K562 (cell line): ENCODE results near the gene ANKRD13D. TPM values are rescaled to one million over a fixed set of nuclear protein-coding genes. Genes with fewer than 3 reads are reported as not detected.
A peak's percentile ranks its signal among the peaks of the same experiment; 100 is the strongest.

ENCODE experiments used
- ATAC-seq: fragments of 200-7000 bp; cut with Tn5 transposase; 3 replicates; pipeline ENCODE4 v1.9.1; 2020; ENCODE audit warnings: moderate library complexity
- BruUV-seq: library from RNA; stranded (reverse); fragments of 400-500 nt; replicated peaks from 2 replicates; lab custom pipeline; 2021; lab: Mats Ljungman, UMichigan
- CTCF ChIA-PET: fragments of 300-600 bp; formaldehyde crosslinking; extraction: SDS; loops from one replicate; lab custom pipeline; 2021; ENCODE audit warnings: low intra/inter-chr PET ratio; lab: Yijun Ruan, JAX
- POLR2A ChIA-PET: fragments of 300-600, 350-650 bp; sonication (Branson Sonifier 250); formaldehyde crosslinking; extraction: SDS; loops from one replicate; lab custom pipeline; 2021; ENCODE audit warnings: antibody characterized with exemption, inconsistent platforms; lab: Yijun Ruan, JAX
- DNase-seq, 4 experiments: peaks; one replicate each; pipeline versions ENCODE4 v3.0.0 to v3.0.0-alpha.2; 2011 to 2018; ENCODE audit warnings: low spot score in 3 of 4, mixed read lengths in 3 of 4; ENCODE audit errors: extremely low read depth in 1 of 4
- FAIRE-seq: peaks from 2 replicates; lab custom pipeline; 2011; peaks lifted over from hg19 to GRCh38; lab: Jason Lieb, UNC
- H2AFZ ChIP-seq: 2 replicates; pipeline ENCODE4 v1.6.0; 2011; ENCODE audit warnings: low read depth, low read length, control low read depth, inconsistent platforms
- H3K27ac ChIP-seq: fragments of 200-600 bp; 3 replicates; pipeline ENCODE4 v1.8.0; 2011; ENCODE audit warnings: low read depth, mild to moderate bottlenecking, control low read depth, inconsistent platforms, low read length, moderate library complexity, mixed read lengths; ENCODE audit errors: extremely low read depth
- H3K27me3 ChIP-seq, 2 experiments: fragments of 300-600 bp in 1 of 2; 2 replicates in 1 of 2; 3 replicates in 1 of 2; pipeline versions ENCODE4 v1.6.0 to v1.8.0; 2011; ENCODE audit warnings: inconsistent platforms in 2 of 2, low read length in 2 of 2, mild to moderate bottlenecking in 1 of 2, mixed read lengths in 1 of 2, moderate library complexity in 1 of 2; ENCODE audit not compliant: control insufficient read depth in 2 of 2, insufficient read depth in 2 of 2
- H3K36me3 ChIP-seq: fragments of 300-600 bp; 3 replicates; pipeline ENCODE4 v1.8.0; 2011; ENCODE audit warnings: mild to moderate bottlenecking, low read length, inconsistent platforms; ENCODE audit not compliant: control insufficient read depth, insufficient read depth
- H3K4me1 ChIP-seq, 2 experiments: fragments of 200-600 bp in 1 of 2; replicated peaks in 1 of 2; 2 replicates in 1 of 2; 3 replicates in 1 of 2; pipeline versions ENCODE4 v1.5.1 to v1.8.0; 2011; ENCODE audit warnings: inconsistent platforms in 2 of 2, low read length in 2 of 2, mild to moderate bottlenecking in 1 of 2, mixed read lengths in 1 of 2, moderate library complexity in 1 of 2; ENCODE audit not compliant: control insufficient read depth in 2 of 2, insufficient read depth in 2 of 2
- H3K4me2 ChIP-seq: 2 replicates; pipeline ENCODE4 v1.6.1; 2011; ENCODE audit warnings: low read length, control low read depth, inconsistent platforms, mixed read lengths; ENCODE audit not compliant: insufficient read depth
- H3K4me3 ChIP-seq: fragments of 200-600 bp; sonication (generic), shearing (Covaris generic); 2 replicates; pipeline ENCODE4 v1.5.1; 2016; ENCODE audit warnings: control low read depth, inconsistent platforms
- H3K79me2 ChIP-seq: fragments of 200-600 bp; 3 replicates; pipeline ENCODE4 v1.8.0; 2011; ENCODE audit warnings: low read length, inconsistent platforms; ENCODE audit not compliant: control insufficient read depth, insufficient read depth
- H3K9ac ChIP-seq, 2 experiments: 2 replicates each; pipeline versions ENCODE4 v1.6.0 to v1.6.1; 2011; ENCODE audit warnings: low read depth in 2 of 2, low read length in 2 of 2, control low read depth in 1 of 2, inconsistent platforms in 1 of 2, mild to moderate bottlenecking in 1 of 2, mixed read lengths in 1 of 2; ENCODE audit not compliant: insufficient read depth in 1 of 2
- H3K9me1 ChIP-seq: one replicate; pipeline ENCODE4 v1.6.0; 2011; ENCODE audit warnings: inconsistent platforms, mild to moderate bottlenecking, low read length, moderate library complexity; ENCODE audit not compliant: control insufficient read depth, insufficient read depth
- H3K9me3 ChIP-seq: replicated peaks from 2 replicates; pipeline ENCODE4 v1.5.1; 2011; ENCODE audit warnings: low read depth, low read length, inconsistent platforms; ENCODE audit not compliant: control insufficient read depth, insufficient read depth
- H4K20me1 ChIP-seq: replicated peaks from 2 replicates; pipeline ENCODE4 v1.6.1; 2011; ENCODE audit warnings: low read length, inconsistent platforms, mixed read lengths; ENCODE audit not compliant: control insufficient read depth, insufficient read depth
- CBX1 ChIP-seq: sonication (generic); IDR thresholded peaks from 2 replicates; pipeline ENCODE4 v1.6.1; 2016; ENCODE audit warnings: antibody characterized with exemption, low read depth, mild to moderate bottlenecking
- CREBBP ChIP-seq: IDR thresholded peaks from one replicate; pipeline ENCODE4 v1.6.1; 2012; ENCODE audit warnings: low read depth, mild to moderate bottlenecking, control low read depth, inconsistent platforms, low read length
- CUX1 ChIP-seq: fragments of 200-800 bp; sonication (Bioruptor generic); IDR thresholded peaks from 2 replicates; pipeline ENCODE4 v1.6.1; 2016; ENCODE audit warnings: missing genetic modification characterization, missing compliant biosample characterization
- DNMT1 ChIP-seq: fragments of 450-650 bp; IDR thresholded peaks from 2 replicates; pipeline ENCODE4 v1.6.1; 2016; ENCODE audit warnings: antibody characterized with exemption, mild to moderate bottlenecking
- ETV6 ChIP-seq, 3 experiments: fragments of 150-350 bp in 1 of 3; sonication (generic) in 1 of 3; formaldehyde crosslinking in 1 of 3; IDR thresholded peaks; 2 replicates each; pipeline versions ENCODE4 v1.6.1 to v1.8.0; 2014 to 2022; ENCODE audit warnings: borderline replicate concordance in 2 of 3, low read depth in 2 of 3, antibody characterized with exemption in 1 of 3, low read length in 1 of 3, mild to moderate bottlenecking in 1 of 3, missing genetic modification reagents in 1 of 3
- FOXJ3 ChIP-seq: sonication (generic); formaldehyde crosslinking; IDR thresholded peaks from 2 replicates; pipeline ENCODE4 v1.4.0; 2020; ENCODE audit warnings: mild to moderate bottlenecking, missing genetic modification reagents
- MXD1 ChIP-seq: fragments of 250-450 bp; sonication (Bioruptor Pico); IDR thresholded peaks from 2 replicates; pipeline ENCODE4 v1.8.0; 2021; ENCODE audit warnings: borderline replicate concordance, mild to moderate bottlenecking, moderate library complexity; ENCODE audit not compliant: poor library complexity, severe bottlenecking
- NCOR1 ChIP-seq: fragments of 450-650 bp; IDR thresholded peaks from 2 replicates; pipeline ENCODE4 v1.6.1; 2016; ENCODE audit warnings: mild to moderate bottlenecking, moderate library complexity
- RAD21 ChIP-seq, 2 experiments: fragments of 250-450 bp in 1 of 2; fragments of 450-650 bp in 1 of 2; sonication (Bioruptor Pico) in 1 of 2; formaldehyde crosslinking in 1 of 2; IDR thresholded peaks in 1 of 2; conservative IDR thresholded peaks in 1 of 2; 2 replicates each; pipeline versions ENCODE4 v1.4.0 to v1.8.0; 2020 to 2022; ENCODE audit warnings: mild to moderate bottlenecking in 2 of 2, moderate library complexity in 1 of 2
- ZNF75A ChIP-seq: fragments of 450-650 bp; formaldehyde crosslinking; IDR thresholded peaks from 2 replicates; pipeline ENCODE4 v1.4.0; 2020; ENCODE audit warnings: mild to moderate bottlenecking
- ZNF76 ChIP-seq: fragments of 250-450 bp; sonication (Bioruptor Pico); IDR thresholded peaks from 2 replicates; pipeline ENCODE4 v1.4.0; 2020; ENCODE audit warnings: mild to moderate bottlenecking, moderate library complexity, borderline replicate concordance
- WGBS: fragments of 100-300 bp; shearing (Covaris generic); methylation state at CpG from one replicate; pipeline ENCODE4 v1.1.6; 2016; ENCODE audit warnings: low coverage, mixed read lengths; ENCODE audit not compliant: insufficient coverage; ENCODE audit errors: missing lambda C conversion rate; 5-methylcytosine and 5-hydroxymethylcytosine counted together
- in situ Hi-C: fragments of 300-500 bp; cut with MboI; formaldehyde crosslinking; loops from 4 replicates; pipeline ENCODE4 v1.15.0; 2018; ENCODE audit warnings: inconsistent platforms, mixed read lengths
- intact Hi-C: fragments of 100-400 bp; cut with micrococcal nuclease; formaldehyde crosslinking; loops from 2 replicates; pipeline ENCODE4 v1.14.2; 2022
- polyA plus RNA-seq, 8 experiments: library from polyadenylated mRNA; depleted of rRNA in 4 of 8; stranded (reverse) in 5 of 8; unstranded in 3 of 8; fragments of >200 nt; fragmentation: Nextera tagmentation in 2 of 8; fragmentation: Illumina TruSeq in 1 of 8; extraction: Ambion mirVana in 2 of 8; extraction: Trizol in 1 of 8; gene quantifications; 2 replicates each; pipeline versions ENCODE4 v1.2.1 to v1.2.3, GENCODE V29; 2011 to 2014; ENCODE audit warnings: inconsistent platforms in 1 of 8, missing spikeins in 1 of 8
- total RNA-seq, 7 experiments: library from RNA; depleted of rRNA in 6 of 7; stranded (reverse); fragments of >200 nt in 6 of 7; fragmentation: Illumina TruSeq in 2 of 7; extraction: Trizol in 2 of 7; gene quantifications; 2 replicates each; pipeline versions ENCODE4 v1.2.1 to v1.2.3, GENCODE V29; 2011 to 2021; ENCODE audit warnings: low replicate concordance in 1 of 7

ANKRD13D gene
- total and polyA plus RNA-seq, 9 of the 15 experiments (the other 6 are each of a cell fraction or from before 2014, with no cell fraction given) = 0.94 to 40.9 (median 22.4) TPM

- WGBS = 0% methylated on average over 16 of the region's 16 CpGs
- Histone ChIP-seq H3K36me3 (peaks cover 41% of the 10 kb centered on the region), H3K9me3 (no peaks in the 10 kb centered on the region), H3K4me3 (peak overlapping the region; percentile 85), H3K27ac (peak overlapping the region; percentile 94), H3K4me1 (peaks cover 8 to 22% of the 10 kb centered on the region in 2 experiments), H3K27me3 (no peaks in the 10 kb centered on the region), H3K9ac (peak overlapping the region; percentile 94 to 99), H3K79me2 (peaks cover 58% of the 10 kb centered on the region), H4K20me1 (peaks cover 18% of the 10 kb centered on the region), H3K9me1 (no peaks in the 10 kb centered on the region), H3K4me2 (peak overlapping the region; percentile 89), H2AFZ (peak overlapping the region; percentile 58)
- ATAC-seq = peak; percentile 54
- CTCF ChIA-PET = no interaction called here
- peak; percentile 71 for FAIRE-seq
- POLR2A ChIA-PET = interaction anchor here (1.0 to 4.1 kb wide), 3 partner anchors 12 to 173 kb away, joined by 3 to 58 read pairs (median 4); no protein-coding TSS in a partner anchor
- in situ Hi-C loops (no loop called here), intact Hi-C loops (loop anchor here (2.0 kb wide), 1 partner anchor 120 kb away; no protein-coding TSS in a partner anchor)
- DNase-seq = peak; percentile 59 to 80 (median 66)
- BruUV-seq = no TSS peak
- no peak for TF ChIP-seq ZNF75A (CRISPR knock-in tag)
- TF ChIP-seq ETV6 (IDR thresholded peaks at IDR 0.05; ENCODE audit: borderline replicate concordance in 1 of 2, low read depth in 2 of 2, low read length in 1 of 2) = no peak
- no peak for TF ChIP-seq ETV6 (CRISPR knock-in tag; IDR thresholded peaks at IDR 0.05; ENCODE audit: borderline replicate concordance)
- TF ChIP-seq DNMT1 = no peak
- no peak for TF ChIP-seq NCOR1
- no peak for TF ChIP-seq RAD21 (CRISPR knock-in tag; conservative IDR thresholded peaks at IDR 0.05 in 1 of 2, IDR thresholded peaks at IDR 0.05 in 1 of 2)
- no peak for TF ChIP-seq CREBBP
- no peak for TF ChIP-seq ZNF76
- TF ChIP-seq CBX1 = no peak
- no peak for TF ChIP-seq MXD1 (CRISPR knock-in tag)
- TF ChIP-seq FOXJ3 (CRISPR knock-in tag) = peak; percentile 65; the same call in 1 of the 2 replicates
- no peak for TF ChIP-seq CUX1 (CRISPR knock-in tag)
Observed at GRCh38 chr11:67240576-67241389, 48.3 kb upstream of the ANKRD13D start.
